ENCODE measurements around the gene DMXL2.
"Not testable (repeated sequence)": the region's sequence is repeated elsewhere in the genome, so short reads cannot be mapped to it uniquely, and the experiment has no call there.

DMXL2 gene

DNA sequence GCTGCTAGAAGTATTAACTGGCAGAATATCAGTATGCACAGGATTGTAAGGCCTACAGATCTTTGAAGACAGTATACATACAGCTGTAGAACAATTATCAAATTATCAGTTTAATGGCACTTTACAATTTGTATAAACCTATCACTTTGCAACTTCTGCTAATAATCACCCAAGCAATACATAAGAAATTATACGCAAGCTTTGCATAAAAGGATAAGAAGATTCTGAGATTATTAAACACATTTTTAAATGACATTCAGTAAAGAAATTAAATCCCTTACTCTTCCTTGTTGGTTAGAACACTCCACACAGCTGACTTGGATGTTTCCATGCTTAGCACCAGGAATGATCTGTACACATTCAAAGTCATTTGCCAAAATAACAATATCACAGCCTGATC is 46.8 kb downstream of the DMXL2 start:
- Mint-ChIP-seq H3K4me1 (ENCODE audit: low read depth) (no peaks in the 10 kb centered on the region), H3K27ac (no peak overlapping the region), H3K4me3 (no peak overlapping the region), H3K9me3 (no peaks in the 10 kb centered on the region), H3K36me3 (ENCODE audit: low read depth) (peaks cover 4% of the 10 kb centered on the region), H3K27me3 (no peaks in the 10 kb centered on the region)

DNA sequence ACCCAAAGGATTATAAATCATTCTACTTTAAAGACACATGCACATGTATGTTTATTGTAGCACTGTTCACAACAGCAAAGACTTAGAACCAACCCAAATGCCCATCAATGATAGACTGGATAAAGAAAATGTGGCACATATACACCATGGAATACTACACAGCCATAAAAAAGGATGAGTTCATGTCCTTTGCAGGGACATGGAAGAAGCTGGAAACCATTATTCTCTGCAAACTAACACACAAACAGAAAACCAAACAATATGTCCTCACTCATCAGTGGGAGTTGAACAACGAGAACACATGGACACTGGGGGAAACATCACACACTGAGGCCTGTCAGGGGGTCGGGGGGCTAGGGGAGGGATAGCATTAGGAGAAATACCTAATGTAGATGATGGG is 49.2 kb downstream of the DMXL2 start:
- not testable (repeated sequence) for H3K4me3 Mint-ChIP-seq

DNA sequence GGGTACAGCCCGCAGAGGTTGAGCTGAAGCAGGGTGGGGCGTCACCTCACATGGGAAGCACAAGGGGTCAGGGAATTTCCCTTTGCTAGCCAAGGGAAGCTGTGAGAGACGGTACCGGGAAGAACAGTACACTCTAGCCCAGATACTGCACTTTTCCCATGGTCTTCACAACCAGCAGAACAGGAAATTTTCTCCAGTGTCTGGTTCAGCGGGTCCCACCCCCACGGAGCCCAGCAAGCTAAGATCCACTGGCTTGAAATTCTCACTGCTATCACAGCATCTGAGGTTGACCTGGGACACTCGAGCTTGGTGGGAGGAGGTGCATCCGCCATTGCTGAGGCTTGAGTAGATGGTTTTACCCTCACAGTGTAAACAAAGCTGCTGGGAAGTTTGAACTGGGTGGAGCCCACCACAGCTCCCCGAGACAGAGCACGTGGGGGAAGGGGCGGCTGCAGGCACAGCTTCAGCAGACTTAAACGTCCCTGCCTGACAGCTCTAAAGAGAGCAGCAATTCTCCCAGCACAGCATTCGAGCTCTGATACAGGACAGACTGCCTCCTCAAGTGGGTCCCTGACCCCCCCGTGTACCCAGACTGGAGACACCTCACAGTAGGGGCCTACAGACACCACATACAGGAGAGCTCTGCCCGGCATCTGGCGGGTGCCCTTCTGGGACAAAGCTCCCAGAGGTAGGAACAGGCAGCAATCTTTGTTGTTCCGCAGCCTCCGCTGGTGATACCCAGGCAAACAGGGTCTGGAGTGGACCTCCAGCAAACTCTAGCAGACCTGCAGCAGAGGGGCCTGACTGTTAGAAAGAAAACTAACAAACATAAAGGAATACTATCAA is 53.4 kb downstream of the DMXL2 start:
- H3K4me1 Mint-ChIP-seq (ENCODE audit: low read depth); H3K9me3 Mint-ChIP-seq; H3K4me3 Mint-ChIP-seq; H3K36me3 Mint-ChIP-seq (ENCODE audit: low read depth); H3K27ac Mint-ChIP-seq; H3K27me3 Mint-ChIP-seq: not testable (repeated sequence)

More for the DNA sequence above, 49.2 kb downstream of the DMXL2 start:
- H3K27ac Mint-ChIP-seq; H3K27me3 Mint-ChIP-seq; H3K36me3 Mint-ChIP-seq (ENCODE audit: low read depth); H3K4me1 Mint-ChIP-seq (ENCODE audit: low read depth); H3K9me3 Mint-ChIP-seq: not testable (repeated sequence)

DNA sequence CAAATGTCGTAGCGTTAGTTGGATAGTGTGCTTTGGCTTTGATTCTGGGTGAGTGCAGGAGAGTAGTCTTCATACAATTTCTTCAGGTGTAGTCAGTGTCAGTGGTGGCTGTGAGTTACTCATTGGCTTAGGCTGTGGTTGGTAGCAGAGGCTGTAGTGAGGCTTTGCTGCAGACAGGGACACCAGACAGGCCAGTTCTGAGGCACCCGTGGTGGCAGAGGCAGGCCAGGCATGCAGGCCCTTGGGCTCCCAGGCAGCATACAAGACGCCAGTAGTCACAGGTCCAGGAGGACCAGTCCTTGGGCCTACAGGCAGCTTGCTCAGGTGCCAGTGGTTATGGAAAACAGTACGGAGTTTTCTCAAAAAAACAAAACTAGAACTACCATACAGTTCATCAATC is 61.3 kb downstream of the DMXL2 start:
- Mint-ChIP-seq H3K36me3 (ENCODE audit: low read depth) (no peaks in the 10 kb centered on the region), H3K4me3 (no peak overlapping the region), H3K27ac (no peak overlapping the region), H3K27me3 (no peaks in the 10 kb centered on the region), H3K9me3 (no peaks in the 10 kb centered on the region), H3K4me1 (ENCODE audit: low read depth) (no peaks in the 10 kb centered on the region)

DNA sequence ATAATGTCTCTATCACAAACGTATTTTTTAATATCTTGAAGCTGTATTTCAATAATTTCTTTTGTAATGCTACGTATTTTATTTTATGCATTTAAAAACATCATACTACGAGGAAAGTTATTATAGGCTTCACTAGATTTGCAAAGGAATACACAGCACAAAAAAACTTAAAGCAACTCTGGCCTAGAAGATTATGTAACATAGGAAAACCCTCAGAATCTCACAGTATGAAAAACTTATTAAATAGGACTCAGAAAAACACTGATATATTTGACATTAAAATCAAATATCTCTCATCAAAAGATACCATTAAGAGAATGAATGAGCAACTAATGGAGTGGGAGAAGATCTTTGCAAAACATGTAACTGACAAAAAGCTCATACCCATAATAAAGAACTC is 63.7 kb downstream of the DMXL2 start:
- Mint-ChIP-seq H3K27me3 (no peaks in the 10 kb centered on the region), H3K4me1 (ENCODE audit: low read depth) (no peaks in the 10 kb centered on the region), H3K27ac (no peak overlapping the region), H3K4me3 (no peak overlapping the region), H3K36me3 (ENCODE audit: low read depth) (no peaks in the 10 kb centered on the region), H3K9me3 (no peaks in the 10 kb centered on the region)

DNA sequence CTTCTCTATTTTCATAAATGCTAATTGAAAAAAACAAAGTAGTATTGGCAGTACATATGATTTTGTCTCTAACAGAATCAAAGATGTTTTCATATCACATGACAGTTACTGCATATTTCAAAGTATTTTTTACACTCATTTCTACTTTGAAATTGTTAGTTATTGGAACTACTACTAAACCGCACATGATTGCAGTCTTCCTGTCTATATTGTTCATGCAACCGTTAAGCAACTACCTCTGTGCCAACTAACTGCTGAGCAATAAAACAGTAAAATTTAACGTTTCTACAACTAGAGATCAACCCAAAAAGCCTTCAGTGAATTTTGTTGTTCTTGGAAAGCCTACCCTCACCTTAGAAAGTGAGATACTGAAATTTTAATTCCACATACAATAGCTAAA is 64.2 kb downstream of the DMXL2 start:
- no peak overlapping the region for H3K27ac Mint-ChIP-seq
- no peaks in the 10 kb centered on the region for H3K27me3 Mint-ChIP-seq
- H3K4me1 Mint-ChIP-seq (ENCODE audit: low read depth), result no peaks in the 10 kb centered on the region
- no peaks in the 10 kb centered on the region for H3K36me3 Mint-ChIP-seq (ENCODE audit: low read depth)
- no peak overlapping the region for H3K4me3 Mint-ChIP-seq
- no peaks in the 10 kb centered on the region for H3K9me3 Mint-ChIP-seq

DNA sequence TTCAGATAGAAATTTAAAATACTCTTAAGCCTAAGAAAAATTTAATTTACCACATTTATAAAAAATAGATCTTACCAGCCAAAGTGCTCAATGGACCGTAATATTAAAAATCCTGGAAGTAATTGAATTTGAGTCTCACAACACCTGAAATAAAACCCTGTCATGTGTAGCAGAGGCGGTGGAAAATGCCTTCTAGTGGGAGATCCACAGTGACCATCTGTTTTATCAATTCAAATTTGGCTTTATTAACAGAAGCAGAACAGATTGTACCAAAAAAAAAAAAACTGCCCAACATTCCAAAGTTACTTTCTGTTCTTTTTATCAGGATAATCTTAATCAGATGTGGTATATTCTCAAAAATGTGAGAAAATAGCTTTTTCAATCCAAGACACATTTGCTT is 71.7 kb downstream of the DMXL2 start:
- Mint-ChIP-seq H3K9me3 (no peaks in the 10 kb centered on the region), H3K4me1 (ENCODE audit: low read depth) (no peaks in the 10 kb centered on the region), H3K27me3 (no peaks in the 10 kb centered on the region), H3K27ac (no peak overlapping the region), H3K4me3 (no peak overlapping the region), H3K36me3 (ENCODE audit: low read depth) (no peaks in the 10 kb centered on the region)

DNA sequence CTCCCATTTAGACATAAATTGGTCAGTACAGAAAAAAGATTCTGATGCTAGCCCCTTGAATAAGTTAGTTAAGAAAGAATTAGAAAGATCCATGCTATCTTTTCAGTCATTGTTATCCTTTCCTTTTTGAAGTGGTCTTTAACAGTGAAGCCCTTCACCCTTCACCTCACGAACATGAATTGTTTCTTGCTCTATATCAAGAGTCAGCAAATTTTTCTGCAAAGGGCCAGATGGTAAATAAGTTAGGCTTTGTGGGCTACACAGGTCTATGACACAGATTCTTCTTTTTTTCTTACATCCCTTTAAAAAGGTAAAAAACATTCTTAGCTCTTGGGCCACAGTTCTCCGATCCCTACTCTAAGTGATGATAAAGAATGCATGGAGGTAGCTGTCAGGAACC is 74.9 kb downstream of the DMXL2 start:
- Mint-ChIP-seq H3K27me3 (no peaks in the 10 kb centered on the region), H3K9me3 (no peaks in the 10 kb centered on the region), H3K4me1 (ENCODE audit: low read depth) (no peaks in the 10 kb centered on the region), H3K36me3 (ENCODE audit: low read depth) (no peaks in the 10 kb centered on the region), H3K27ac (no peak overlapping the region), H3K4me3 (no peak overlapping the region)

DNA sequence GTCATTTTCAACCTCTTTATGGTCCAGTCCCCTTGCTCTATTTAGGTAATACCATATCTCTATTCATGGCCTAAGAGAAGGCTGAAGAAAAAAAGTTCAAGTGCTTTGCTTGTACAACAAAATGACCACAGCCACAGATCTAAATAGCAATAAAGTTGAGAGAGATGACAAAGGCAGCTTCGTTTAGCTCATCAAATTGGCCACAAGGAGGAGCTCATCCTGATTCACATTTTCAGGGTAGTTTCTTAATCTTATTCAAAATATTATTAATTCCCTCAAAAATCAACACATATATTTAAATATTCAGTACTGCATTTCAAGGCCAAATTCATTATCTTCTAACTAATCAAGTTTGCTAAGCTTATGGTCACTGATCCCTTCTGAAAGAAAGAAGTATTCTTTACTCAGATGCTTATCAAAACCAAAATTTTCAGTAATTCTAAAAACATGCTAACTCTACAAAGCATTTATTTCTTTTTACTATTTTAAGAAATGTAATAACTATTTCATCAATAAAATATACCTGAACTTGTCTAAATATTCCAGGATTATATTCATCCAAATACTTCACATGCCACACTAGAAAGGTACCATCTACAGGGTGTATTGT is 85.5 kb downstream of the DMXL2 start:
- no peak overlapping the region for H3K4me3 Mint-ChIP-seq
- H3K27ac Mint-ChIP-seq, result no peak overlapping the region
- H3K4me1 Mint-ChIP-seq (ENCODE audit: low read depth), result no peaks in the 10 kb centered on the region
- peaks cover under 1% of the 10 kb centered on the region for H3K36me3 Mint-ChIP-seq (ENCODE audit: low read depth)
- no peaks in the 10 kb centered on the region for H3K27me3 Mint-ChIP-seq
- H3K9me3 Mint-ChIP-seq, result peaks cover under 1% of the 10 kb centered on the region

DNA sequence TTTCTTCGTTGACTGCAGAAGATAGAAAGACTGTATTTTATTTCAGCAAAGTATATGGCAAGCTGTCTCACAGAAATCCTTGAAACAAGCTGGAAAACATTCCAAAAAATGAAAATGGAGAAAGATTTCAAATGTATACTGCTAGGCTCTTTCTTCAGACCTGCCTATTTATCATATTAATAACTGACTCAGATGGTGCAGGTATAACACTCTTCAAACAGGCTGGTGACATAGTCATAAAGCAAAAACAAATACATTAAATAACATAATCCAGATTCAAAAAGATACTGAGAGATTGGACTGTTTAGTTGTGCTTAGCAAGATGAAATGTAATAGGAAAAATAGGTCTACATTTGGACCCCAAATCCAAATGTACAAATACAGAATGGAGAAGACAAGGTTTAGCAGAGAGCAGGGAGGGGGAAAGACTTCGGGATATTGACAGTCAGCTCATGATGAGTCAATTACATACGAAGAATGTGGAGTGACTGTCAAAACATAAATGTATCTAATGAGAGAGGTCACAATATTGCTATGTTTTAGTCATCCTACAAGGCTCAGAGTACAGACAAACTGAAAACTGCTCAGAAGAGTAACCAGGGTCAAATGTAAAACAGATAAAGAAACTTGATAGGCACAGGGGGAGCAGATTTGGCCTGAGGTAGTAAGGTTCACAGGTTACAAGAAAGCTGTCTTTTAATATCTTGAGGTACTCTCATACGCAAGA is 88.7 kb downstream of the DMXL2 start:
- Mint-ChIP-seq H3K9me3 (peaks cover 10% of the 10 kb centered on the region), H3K4me1 (ENCODE audit: low read depth) (no peaks in the 10 kb centered on the region), H3K27ac (no peak overlapping the region), H3K4me3 (no peak overlapping the region), H3K36me3 (ENCODE audit: low read depth) (peaks cover 14% of the 10 kb centered on the region), H3K27me3 (no peaks in the 10 kb centered on the region)

DNA sequence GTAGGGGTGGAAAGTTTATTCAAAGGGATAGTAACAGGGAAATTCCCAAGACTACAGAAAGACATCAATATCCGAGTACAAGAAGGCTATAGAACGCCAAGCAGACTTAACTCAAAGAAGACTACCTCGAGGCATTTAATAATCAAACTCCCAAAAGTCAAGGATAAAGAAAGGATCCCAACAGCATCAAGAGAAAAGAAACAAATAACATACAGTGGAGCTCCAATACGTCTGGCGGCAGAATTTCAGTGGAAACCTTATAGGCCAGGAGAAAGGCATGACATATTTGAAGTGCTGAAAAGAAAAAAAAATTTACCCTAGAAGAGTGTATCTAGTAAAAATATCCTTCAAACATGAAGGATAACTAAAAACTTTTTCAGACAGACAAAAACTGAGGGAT is 95.6 kb downstream of the DMXL2 start:
- Mint-ChIP-seq H3K36me3 (ENCODE audit: low read depth) (peaks cover 46% of the 10 kb centered on the region), H3K4me1 (ENCODE audit: low read depth) (no peaks in the 10 kb centered on the region), H3K9me3 (peaks cover 23% of the 10 kb centered on the region), H3K27ac (no peak overlapping the region), H3K27me3 (no peaks in the 10 kb centered on the region), H3K4me3 (no peak overlapping the region)

DNA sequence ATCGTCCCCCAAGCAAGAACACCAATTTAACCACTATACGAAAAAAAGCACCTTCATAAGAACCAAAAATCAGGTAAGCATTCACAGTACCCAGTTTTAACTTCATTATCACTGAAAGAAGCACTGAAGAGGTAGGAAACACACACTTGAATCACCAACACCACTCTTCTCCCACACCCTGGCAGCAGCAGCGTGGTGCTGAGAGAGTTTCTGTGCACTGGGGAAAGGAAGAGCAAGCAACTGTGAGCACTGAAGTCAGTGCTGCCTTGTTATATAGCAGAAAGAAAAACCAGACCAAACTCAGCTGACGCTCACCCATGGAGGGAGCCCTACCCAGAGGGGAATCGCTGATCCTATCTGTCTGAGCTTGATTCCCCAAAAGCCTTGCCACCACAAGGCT is 98.2 kb downstream of the DMXL2 start:
- Mint-ChIP-seq H3K4me3 (no peak overlapping the region), H3K27me3 (no peaks in the 10 kb centered on the region), H3K4me1 (ENCODE audit: low read depth) (no peaks in the 10 kb centered on the region), H3K27ac (no peak overlapping the region), H3K9me3 (peaks cover 15% of the 10 kb centered on the region), H3K36me3 (ENCODE audit: low read depth) (peaks cover 33% of the 10 kb centered on the region)

DNA sequence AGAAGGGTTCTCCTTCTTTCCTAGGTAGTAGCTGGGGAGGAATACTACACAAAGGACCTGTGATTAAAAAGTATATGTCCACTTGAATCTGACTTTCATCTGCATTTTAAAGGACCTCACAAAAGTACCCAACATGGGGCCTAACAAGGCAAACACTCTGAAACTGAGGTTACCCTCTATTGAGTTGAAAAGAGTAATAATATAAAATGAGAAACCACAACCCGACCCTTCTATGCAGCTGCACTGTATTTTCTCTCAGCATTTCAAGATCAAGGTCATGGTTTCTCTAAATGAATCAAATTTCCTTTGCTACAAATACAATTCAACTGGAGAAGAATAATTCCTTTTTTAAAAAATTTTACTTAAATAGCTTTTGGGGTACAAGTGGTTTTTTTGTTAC is 106.3 kb downstream of the DMXL2 start:
- no peak overlapping the region for H3K4me3 Mint-ChIP-seq

DNA sequence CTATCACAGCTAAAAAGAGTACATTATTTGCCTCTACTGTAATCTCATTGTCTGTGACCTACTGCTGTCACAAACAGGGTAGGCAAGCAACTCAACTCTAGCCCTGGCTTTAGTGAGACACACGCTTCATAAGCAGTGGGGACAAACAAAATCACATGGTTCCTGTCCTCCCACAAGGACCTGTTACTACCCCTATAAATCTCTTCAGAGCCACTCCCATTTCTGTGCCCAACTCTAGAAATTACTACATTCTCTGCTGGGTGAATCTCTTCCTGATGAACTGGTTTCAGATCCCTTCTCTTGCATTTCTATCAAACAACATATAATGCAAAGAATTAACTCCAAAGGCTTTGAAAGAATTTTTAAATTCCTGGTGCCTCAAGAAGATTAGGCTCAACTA is 117.3 kb downstream of the DMXL2 start:
- Mint-ChIP-seq H3K27ac (no peak overlapping the region), H3K9me3 (peaks cover 3% of the 10 kb centered on the region), H3K27me3 (no peaks in the 10 kb centered on the region), H3K4me3 (no peak overlapping the region), H3K36me3 (ENCODE audit: low read depth) (peaks cover 5% of the 10 kb centered on the region), H3K4me1 (ENCODE audit: low read depth) (no peaks in the 10 kb centered on the region)

More for the DNA sequence above, 106.3 kb downstream of the DMXL2 start:
- Mint-ChIP-seq H3K4me1 (ENCODE audit: low read depth) (no peaks in the 10 kb centered on the region), H3K27ac (no peak overlapping the region), H3K36me3 (ENCODE audit: low read depth) (peaks cover 10% of the 10 kb centered on the region), H3K27me3 (no peaks in the 10 kb centered on the region), H3K9me3 (no peaks in the 10 kb centered on the region)

DNA sequence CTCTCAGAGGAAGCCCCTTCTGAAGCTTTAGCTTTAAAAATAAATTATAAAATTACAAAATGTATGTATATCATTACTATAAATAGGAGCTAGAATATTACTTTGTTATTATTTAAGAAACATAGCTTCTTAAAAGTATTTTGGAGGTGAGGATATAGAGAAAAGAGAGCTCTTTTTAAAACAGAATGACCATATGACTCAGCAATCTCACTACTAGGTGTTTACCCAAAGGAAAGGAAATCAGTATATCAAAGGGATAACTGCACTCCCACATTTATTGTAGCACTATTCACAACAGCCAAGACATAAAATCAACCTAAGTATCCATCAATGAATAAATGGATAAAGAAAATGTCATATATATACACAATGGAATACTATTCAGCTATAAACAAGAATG is 119.6 kb downstream of the DMXL2 start:
- no peaks in the 10 kb centered on the region for H3K9me3 Mint-ChIP-seq
- H3K27me3 Mint-ChIP-seq, result no peaks in the 10 kb centered on the region
- no peak overlapping the region for H3K4me3 Mint-ChIP-seq
- H3K4me1 Mint-ChIP-seq (ENCODE audit: low read depth), result no peaks in the 10 kb centered on the region
- no peak overlapping the region for H3K27ac Mint-ChIP-seq
- peaks cover 3% of the 10 kb centered on the region for H3K36me3 Mint-ChIP-seq (ENCODE audit: low read depth)
